Thyroid gland (tissue), 4 donors: ENCODE data around the gene ANKLE2.

Experiments
- POLR2A ChIP-seq, 2 donors: fragments of 450-650 bp; IDR thresholded peaks; one replicate each; pipeline ENCODE4 v1.6.1; 2017; ENCODE audit warnings: antibody characterized with exemption in 2 of 2, mild to moderate bottlenecking in 2 of 2, moderate library complexity in 1 of 2
- TF ChIP-seq, protein P1 (sequence below), 6 experiments: fragments of 200-600 bp in 3 of 6; fragments of 450-650 bp in 3 of 6; sonication (generic) in 3 of 6; IDR thresholded peaks; one replicate each; pipeline ENCODE4 v1.5.1; 2016 to 2019; ENCODE audit warnings: antibody characterized with exemption in 6 of 6, mild to moderate bottlenecking in 2 of 6, inconsistent platforms in 1 of 6, moderate library complexity in 1 of 6

DNA sequence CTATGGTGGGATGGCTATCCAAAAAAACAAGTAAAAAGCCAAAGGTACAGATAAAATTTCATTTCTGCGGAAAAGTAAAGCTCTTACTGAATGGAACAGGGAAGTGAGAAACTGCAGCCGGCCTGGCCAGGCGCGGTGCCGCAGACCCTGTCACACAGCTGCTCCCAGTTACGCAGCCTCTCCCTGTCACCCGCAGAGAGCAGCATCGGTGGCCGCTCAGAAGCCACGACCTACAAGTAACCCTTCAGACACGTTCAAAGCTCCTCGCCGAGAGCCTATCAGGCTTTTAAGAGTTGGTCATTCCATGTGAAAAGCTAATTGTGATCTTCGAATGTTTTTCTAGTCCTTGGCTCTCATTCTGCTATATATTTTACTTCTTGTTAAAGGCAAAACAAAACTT, 11.0 kb upstream of the ANKLE2 start:
- TF ChIP-seq, protein P1, sequence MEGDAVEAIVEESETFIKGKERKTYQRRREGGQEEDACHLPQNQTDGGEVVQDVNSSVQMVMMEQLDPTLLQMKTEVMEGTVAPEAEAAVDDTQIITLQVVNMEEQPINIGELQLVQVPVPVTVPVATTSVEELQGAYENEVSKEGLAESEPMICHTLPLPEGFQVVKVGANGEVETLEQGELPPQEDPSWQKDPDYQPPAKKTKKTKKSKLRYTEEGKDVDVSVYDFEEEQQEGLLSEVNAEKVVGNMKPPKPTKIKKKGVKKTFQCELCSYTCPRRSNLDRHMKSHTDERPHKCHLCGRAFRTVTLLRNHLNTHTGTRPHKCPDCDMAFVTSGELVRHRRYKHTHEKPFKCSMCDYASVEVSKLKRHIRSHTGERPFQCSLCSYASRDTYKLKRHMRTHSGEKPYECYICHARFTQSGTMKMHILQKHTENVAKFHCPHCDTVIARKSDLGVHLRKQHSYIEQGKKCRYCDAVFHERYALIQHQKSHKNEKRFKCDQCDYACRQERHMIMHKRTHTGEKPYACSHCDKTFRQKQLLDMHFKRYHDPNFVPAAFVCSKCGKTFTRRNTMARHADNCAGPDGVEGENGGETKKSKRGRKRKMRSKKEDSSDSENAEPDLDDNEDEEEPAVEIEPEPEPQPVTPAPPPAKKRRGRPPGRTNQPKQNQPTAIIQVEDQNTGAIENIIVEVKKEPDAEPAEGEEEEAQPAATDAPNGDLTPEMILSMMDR (IDR thresholded peaks at IDR 0.05): no peak
- TF ChIP-seq POLR2A (IDR thresholded peaks at IDR 0.05): no peak
